GM18498 (cell line): ENCODE data around the gene SLC39A2.
"Not testable (repeated sequence)": the region's sequence is repeated elsewhere in the genome, so short reads cannot be mapped to it uniquely, and the experiment has no call there.

Experiments
- ATAC-seq: cut with Tn5 transposase; IDR thresholded peaks from one replicate; pipeline ENCODE4 v1.9.1; 2021; ENCODE audit warnings: mild to moderate bottlenecking, moderate library complexity; ENCODE audit not compliant: unreplicated experiment

The SLC39A2 gene

GRCh38 chr14:20998674-20999366, at the start of gene SLC39A2:
Gene SLC39A2, plus strand, starts transcription at chr14:20999293. Its CDS starts 154 bp downstream, at chr14:20999447.
- no peak for ATAC-seq

- not testable (repeated sequence) for ATAC-seq
Measured at GRCh38 chr14:20954736-20955537, 44.2 kb upstream of the SLC39A2 start, which contains the start of gene RNASE2. Gene RNASE2, plus strand, starts transcription at chr14:20955487. Its CDS starts 285 bp downstream, at chr14:20955772.

DNA sequence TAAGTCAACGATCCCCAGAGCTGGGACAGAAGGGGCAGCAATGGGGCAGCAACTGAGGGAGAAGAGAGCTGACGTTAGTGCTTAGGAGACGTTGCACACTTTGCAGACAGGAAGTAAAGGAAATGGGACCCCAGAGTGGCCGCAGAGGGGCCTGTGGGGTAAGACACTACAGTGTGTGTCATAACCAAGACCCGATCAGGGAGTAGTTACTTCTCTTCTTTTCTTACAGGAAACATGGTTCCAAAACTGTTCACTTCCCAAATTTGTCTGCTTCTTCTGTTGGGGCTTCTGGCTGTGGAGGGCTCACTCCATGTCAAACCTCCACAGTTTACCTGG, 43.6 kb upstream of the SLC39A2 start:
- not testable (repeated sequence) for ATAC-seq

DNA sequence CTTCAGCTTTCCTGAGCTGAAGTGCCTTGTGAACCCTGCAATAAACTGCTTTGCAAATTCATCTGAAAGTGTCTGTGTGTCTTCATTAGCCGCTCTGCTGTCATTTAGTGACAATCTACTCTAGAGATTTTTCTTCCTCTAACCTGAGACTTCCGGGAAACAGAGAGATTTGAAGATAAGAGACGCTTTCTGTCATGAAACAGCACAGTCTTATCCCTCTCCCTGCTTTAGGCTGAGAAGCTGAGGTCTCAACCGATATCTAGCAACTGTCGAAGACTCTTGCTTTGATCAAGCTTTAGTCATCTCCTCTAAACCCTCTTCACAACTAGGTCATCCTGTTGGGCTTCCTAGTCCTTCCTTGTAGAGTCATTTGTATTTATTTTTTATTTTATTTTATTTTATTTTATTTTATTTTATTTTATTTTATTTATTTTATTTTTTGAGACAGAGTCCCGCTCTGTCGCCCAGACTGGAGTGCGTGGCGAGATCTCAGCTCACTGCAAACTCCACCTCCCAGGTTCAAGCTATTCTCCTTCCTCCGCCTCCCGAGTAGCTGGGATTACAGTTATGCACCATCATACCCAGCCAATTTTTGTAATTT, 42.6 kb upstream of the SLC39A2 start:
- ATAC-seq, result no peak

DNA sequence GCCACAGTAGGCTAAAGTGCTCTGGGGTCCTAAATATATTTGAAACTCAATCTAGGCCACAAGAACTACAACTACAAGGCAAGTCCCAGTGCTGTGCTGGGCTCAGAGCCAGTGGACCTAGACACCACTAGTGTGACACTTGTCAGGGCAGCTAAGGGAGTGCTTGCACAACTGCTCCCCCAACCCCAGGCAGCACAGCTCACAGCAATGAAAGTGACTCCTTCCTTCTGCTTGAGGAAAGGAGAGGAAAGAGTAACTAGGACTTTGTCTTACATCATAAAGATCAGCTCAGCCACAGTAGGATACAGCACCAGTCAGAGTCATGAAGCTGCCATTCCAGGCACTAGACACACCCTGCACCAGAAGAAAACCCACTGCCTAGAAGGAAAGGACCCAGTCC, 40.1 kb upstream of the SLC39A2 start:
- ATAC-seq, result not testable (repeated sequence)

DNA sequence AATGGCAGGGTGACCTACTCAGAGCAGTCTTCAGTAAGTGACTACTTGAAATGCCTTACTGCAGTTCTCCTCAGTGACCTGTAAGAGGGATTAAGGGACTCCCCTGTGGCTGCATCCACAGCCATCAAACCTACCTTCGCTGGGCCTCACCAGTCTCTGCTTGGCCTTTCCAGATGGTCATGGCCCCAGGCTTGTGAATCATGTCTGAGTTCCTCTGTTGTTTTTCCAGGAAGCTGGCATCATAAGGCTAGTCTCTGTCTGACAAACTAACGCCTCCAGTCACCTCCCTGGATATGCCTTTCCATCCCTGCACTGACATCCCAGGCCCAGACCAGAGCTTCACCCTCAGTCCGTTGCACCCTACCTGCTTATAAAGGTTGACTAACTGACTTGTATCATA, 29.8 kb upstream of the SLC39A2 start:
- ATAC-seq, result no peak

- peak; percentile 10 for ATAC-seq
Measured at GRCh38 chr14:20970647-20970982, 28.5 kb upstream of the SLC39A2 start.

DNA sequence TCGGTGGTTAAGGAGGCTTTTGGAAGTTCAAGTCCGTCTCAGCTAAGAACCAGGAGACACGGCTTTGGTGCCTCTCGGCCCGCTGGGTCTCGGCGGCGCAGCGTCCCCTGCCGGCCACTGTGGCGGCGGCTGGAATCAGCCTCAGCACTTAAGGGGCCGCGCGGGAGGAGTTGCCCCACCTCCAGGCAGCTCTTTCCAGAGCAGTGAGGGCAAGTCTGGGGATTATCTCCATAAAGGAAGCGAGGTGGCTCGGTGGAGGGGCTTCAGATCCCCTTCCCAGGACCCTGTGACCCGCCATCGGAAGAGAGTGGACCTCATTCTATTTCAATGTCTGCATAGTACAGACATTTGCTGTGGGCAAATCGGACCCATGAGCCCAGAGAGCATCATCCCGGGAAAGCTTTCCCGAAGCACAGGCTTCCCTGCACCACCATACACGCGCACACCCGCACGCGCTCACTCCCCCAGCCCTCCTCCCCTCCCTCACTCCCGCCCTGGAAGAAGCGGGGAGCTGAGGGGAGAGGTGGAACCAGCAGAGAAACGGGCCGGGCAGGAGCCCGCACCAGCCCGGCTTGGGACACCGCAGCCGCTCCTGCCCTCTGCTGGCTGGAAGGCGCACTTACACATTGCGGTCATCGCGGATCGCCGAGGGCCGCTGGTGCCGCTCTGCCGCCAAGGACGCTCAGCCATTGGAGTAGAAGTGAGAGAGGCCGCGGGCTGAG, 27.9 kb upstream of the SLC39A2 start:
- peak; percentile 96 for ATAC-seq

DNA sequence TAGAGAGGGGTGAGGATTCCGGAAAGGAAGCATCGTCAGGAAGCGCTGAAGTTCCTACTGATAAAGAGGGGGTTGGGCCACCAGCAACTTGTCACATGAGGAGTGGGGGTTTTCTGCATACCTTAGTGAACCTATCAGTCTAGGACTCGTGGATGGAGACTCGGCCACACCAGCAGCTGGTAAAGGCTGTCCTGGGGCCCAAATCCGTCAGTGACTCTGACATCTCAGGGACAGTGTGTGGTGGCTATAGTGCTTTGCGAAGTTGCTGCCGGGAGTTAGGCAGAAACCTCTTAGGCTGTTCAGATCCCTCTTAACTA, 27.4 kb upstream of the SLC39A2 start:
- peak; percentile 30 for ATAC-seq

- ATAC-seq, result no peak
Measured at GRCh38 chr14:20973501-20973900, 25.6 kb upstream of the SLC39A2 start.

DNA sequence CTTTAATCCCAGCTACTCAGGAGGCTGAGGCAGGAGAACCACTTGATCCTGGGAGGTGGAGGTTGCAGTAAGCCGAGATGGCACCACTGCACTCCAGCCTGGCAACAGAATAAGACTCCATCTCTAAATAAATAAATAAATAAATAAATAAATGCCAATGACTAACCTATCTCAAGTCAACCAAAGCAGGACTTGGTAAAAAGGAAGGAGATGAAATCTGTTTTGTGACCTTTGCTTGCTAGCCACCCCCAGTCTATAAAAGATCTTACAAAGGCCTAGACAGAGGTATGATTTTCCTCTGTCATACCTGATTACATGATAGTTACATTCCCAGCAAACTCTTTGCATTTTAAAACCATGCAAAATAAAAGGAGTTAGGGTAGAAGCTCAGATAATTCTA, 22.8 kb upstream of the SLC39A2 start:
- no peak for ATAC-seq

GRCh38 chr14:20978687-20979086, 20.4 kb upstream of the SLC39A2 start:
- no peak for ATAC-seq

GRCh38 chr14:20980906-20981305, 18.2 kb upstream of the SLC39A2 start:
- ATAC-seq, result no peak

GRCh38 chr14:20982646-20983369, 16.3 kb upstream of the SLC39A2 start:
- ATAC-seq, result no peak

GRCh38 chr14:20985650-20986049, 13.4 kb upstream of the SLC39A2 start:
- ATAC-seq, result not testable (repeated sequence)

GRCh38 chr14:20986811-20987210, 12.3 kb upstream of the SLC39A2 start:
- no peak for ATAC-seq

DNA sequence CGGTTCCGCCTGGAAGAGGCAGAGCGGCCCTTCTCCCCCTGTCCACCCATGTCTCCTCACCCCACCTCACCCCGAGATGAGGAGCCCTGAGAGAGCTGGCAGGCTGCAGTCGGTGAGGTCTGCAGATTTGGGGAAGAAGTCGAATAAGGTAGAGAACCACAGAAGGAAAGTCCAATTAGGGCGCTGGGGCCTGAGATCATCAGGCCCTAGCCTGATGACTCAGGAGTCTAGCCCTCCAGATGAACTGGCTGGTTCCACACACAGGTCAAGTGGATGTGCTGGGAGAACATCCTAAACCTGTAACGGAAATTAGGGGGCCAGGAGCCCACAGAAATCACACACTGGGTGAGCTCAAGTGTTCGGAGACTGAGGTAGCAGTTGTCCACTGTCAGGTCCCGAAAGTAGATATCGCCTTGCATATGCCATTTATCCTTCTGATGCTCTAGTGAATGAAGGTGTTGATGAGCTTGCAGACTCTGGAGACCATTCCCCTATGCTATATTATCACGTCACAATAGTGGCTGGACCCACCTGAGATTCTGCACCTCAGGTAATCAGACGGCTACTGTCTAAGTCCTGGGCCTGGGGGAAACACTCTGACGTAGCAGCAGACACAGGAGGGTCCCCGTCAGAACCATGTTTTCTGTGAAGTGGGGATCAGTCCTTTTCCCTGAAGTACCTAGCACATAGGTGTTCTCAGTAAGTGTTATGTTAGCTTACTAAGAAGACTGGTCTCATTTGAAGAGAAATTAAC, 10.2 kb upstream of the SLC39A2 start:
- no peak for ATAC-seq

DNA sequence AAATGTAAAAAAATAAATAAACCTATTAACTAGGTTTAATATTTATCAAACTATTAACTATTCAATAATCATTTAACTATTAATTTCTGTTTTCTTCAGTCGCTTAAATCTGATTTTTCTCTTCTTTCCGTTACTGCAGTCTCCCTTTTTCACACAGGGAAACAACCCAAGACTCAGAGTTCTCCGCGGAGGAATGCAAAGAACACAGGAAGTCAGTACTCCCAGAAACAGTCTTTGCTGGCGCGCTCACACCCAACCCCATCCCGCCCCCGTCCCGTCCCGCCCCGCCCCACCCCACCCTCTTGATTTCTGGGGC, 9.7 kb upstream of the SLC39A2 start:
- ATAC-seq, result no peak

DNA sequence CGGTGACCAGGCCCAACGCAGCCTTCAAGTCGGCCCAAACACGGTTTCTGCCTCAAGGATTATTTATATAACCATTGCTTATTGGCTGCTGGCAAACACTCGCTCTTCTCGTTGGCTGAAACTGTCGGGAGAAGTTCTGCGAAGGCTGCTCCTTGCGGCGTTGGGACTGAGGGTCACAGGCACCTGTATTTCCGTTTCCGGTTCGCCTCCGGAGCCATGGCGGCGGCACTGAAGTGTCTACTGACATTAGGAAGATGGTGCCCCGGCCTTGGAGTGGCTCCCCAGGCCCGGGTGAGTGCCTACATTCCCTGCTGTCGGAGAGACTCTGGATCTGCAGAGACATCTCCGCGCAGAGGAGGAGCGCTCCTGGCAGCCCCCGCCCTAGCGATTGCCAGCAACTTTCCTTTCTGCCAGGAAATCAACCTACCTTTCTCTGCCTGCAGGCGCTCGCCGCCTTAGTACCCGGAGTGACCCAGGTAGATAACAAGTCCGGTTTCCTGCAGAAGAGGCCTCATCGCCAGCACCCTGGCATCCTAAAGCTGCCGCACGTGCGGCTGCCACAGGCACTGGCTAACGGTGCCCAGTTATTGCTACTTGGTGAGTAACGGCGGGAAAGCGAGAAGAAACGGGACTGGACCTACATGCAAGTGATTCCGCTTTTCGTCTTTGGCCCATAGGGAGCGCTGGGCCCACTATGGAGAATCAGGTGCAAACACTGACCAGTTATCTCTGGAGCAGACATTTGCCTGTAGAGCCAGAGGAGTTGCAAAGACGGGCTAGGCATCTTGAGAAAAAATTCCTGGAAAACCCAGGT, 9.1 kb upstream of the SLC39A2 start, which contains the start of gene METTL17:
Gene METTL17 (plus strand): TSS at position 194 of the 814 bp plus-strand sequence. CDS start 23 bp downstream, at position 217.
- ATAC-seq, result peak; percentile 97
